Left ventricle myocardium inferior (tissue), 1 donor: Measurements from ENCODE around the gene IQCH. TPM values are rescaled to one million over a fixed set of nuclear protein-coding genes. Genes with fewer than 3 reads are reported as not detected.
"Not testable (repeated sequence)": the region's sequence is repeated elsewhere in the genome, so short reads cannot be mapped to it uniquely, and the experiment has no call there.

Experiments
- DNase-seq: peaks from one replicate; pipeline ENCODE4 v3.0.0-alpha.2; 2020
- H3K27ac ChIP-seq: fragments of 200-600 bp; replicated peaks from 2 replicates; pipeline ENCODE4 v1.8.0; 2021
- H3K27me3 ChIP-seq: fragments of 200-600 bp; 2 replicates; pipeline ENCODE4 v1.8.0; 2021; ENCODE audit warnings: low read depth
- H3K36me3 ChIP-seq: fragments of 200-600 bp; 2 replicates; pipeline ENCODE4 v1.8.0; 2021
- H3K4me1 ChIP-seq: fragments of 200-600 bp; 2 replicates; pipeline ENCODE4 v1.8.0; 2021
- H3K4me3 ChIP-seq: fragments of 200-600 bp; 2 replicates; pipeline ENCODE4 v1.8.0; 2021; ENCODE audit warnings: mild to moderate bottlenecking, moderate library complexity
- H3K9me3 ChIP-seq: fragments of 200-600 bp; replicated peaks from 2 replicates; pipeline ENCODE4 v1.8.0; 2021
- CTCF ChIP-seq: fragments of 200-600 bp; IDR thresholded peaks from 2 replicates; pipeline ENCODE4 v1.8.0; 2021; ENCODE audit warnings: antibody characterized with exemption, mild to moderate bottlenecking, borderline replicate concordance
- intact Hi-C: fragments of 100-400 bp; cut with micrococcal nuclease; formaldehyde crosslinking; loops from one replicate; pipeline ENCODE4 v1.11.0; 2022
- total RNA-seq: library from RNA; stranded (reverse); fragmentation: NEBNext Ultra II Directional; extraction: Animal tissue kit (Norgen Biotek cat#: 25700); gene quantifications from one replicate; pipeline ENCODE4 v1.2.1, GENCODE V29; 2021
- donor health status: DM: no; HTN: yes; CAD: no; lungs with severe emphysema.

The IQCH gene
- total RNA-seq, 1 donor from 2014 or later = 1.1 TPM

DNA sequence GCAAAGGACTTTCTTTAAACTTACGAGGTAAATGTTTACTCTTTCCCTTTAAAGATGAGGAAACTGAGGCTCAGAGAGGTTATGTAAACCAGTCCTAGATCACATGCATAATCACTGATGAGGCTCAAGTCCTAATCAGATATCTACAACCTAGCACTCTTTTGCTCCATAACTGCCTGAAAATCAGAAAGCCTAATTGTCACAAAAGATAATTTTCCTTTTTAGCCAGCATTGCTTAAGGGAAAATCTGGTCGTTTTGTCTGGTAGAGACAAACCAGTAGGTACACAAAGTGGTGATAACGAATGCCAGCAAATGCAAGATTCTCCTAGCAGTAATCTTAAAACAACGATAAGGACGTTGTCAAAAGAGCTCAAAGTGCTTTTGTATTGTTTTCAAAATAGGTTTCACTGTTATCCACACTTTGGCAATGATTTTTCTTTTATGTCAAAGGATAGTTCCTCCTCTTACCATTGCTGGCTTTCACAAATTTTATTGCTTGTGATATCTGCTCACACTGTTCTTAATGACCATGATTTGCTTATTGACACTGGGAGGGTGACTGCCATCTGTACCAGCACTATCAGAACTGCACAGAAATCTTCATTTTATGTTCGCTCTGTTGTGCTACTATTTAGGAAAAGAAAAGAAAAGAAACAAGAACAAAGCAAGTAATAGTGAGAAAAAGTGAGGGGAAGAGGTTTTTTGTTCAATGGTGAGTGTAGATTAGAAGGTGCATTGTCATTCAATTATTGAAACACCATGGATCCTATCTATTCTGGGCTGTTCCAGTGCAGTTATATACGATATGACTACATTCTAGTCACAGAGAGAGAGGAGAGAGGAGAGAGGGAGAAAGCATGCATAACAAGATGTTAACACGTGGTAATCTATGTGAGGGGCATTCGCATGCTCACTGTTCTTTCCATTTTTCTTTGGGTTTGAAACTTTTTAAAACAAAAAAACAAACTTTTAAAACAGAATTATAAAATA, 13.7 kb downstream of the IQCH start:
- H3K27me3 ChIP-seq = no peaks in the 10 kb centered on the region
- TF ChIP-seq CTCF = no peak
- intact Hi-C loops = no loop called here

DNA sequence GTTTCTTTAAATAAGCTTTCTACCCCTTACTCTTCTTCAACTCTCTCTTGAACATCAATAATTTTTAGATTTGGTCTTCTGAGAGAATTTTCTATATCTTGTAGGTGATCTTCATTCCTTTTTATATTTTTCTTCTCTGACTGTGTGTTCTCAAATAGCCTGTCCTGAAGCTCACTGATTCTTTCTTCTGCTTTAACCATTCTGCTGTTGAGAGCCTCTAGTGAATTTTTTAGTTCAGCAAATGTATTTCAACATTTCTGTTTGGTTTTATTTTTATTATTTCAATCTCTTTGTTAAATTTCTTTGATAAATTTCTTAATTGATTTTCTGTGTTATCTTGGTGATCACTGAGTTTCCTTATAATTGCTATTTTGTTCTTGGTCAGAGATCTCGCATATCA, 19.6 kb downstream of the IQCH start:
- intact Hi-C loops = no loop called here

More for the DNA sequence above, 13.7 kb downstream of the IQCH start:
- Histone ChIP-seq H3K9me3 (peaks cover 8% of the 10 kb centered on the region), H3K4me1 (no peaks in the 10 kb centered on the region), H3K36me3 (no peaks in the 10 kb centered on the region), H3K4me3 (no peak overlapping the region), H3K27ac (no peak overlapping the region)
- no peak for DNase-seq

DNA sequence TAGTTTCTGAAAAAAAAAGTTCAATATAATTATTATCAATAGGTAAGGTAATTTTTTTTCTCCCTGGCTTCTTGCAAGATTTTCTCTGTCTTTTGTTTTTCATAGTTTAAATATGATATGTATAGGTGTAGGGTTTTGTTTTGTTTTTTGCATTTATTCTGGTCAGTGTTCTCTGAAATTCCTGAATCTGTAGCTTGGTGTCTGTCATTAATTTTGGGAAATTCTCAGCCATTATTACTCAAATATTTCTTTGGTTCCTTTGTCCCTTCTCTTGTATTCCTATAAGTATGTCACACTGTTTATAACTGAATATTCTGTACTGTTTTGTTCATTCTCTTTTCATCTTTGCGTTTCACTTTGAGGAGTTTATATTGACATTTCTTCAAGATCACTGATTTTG, 22.1 kb downstream of the IQCH start:
- Histone ChIP-seq H3K4me3 (no peak overlapping the region), H3K27me3 (no peaks in the 10 kb centered on the region), H3K9me3 (peaks cover 29% of the 10 kb centered on the region), H3K36me3 (no peaks in the 10 kb centered on the region), H3K27ac (no peak overlapping the region), H3K4me1 (no peaks in the 10 kb centered on the region)
- TF ChIP-seq CTCF = no peak
- intact Hi-C loops = no loop called here
- DNase-seq = no peak

More for the DNA sequence above, 19.6 kb downstream of the IQCH start:
- no peaks in the 10 kb centered on the region for H3K36me3 ChIP-seq
- no peak for TF ChIP-seq CTCF
- H3K4me1 ChIP-seq = no peaks in the 10 kb centered on the region
- H3K27ac ChIP-seq = no peak overlapping the region
- peaks cover 29% of the 10 kb centered on the region for H3K9me3 ChIP-seq
- no peaks in the 10 kb centered on the region for H3K27me3 ChIP-seq
- DNase-seq = no peak
- H3K4me3 ChIP-seq = no peak overlapping the region

- intact Hi-C loops = no loop called here
- H3K27me3 ChIP-seq = no peaks in the 10 kb centered on the region
- H3K27ac ChIP-seq = no peak overlapping the region
- no peaks in the 10 kb centered on the region for H3K36me3 ChIP-seq
- TF ChIP-seq CTCF = no peak
- H3K4me3 ChIP-seq = no peak overlapping the region
- peaks cover 10% of the 10 kb centered on the region for H3K9me3 ChIP-seq
- no peaks in the 10 kb centered on the region for H3K4me1 ChIP-seq
- no peak for DNase-seq
These were observed 25.6 kb downstream of the IQCH start for GRCh38 chr15:67280217-67280616.

GRCh38 chr15:67281714-67282113, 27.1 kb downstream of the IQCH start:
- H3K4me1 ChIP-seq = no peaks in the 10 kb centered on the region
- peaks cover 23% of the 10 kb centered on the region for H3K9me3 ChIP-seq
- no peaks in the 10 kb centered on the region for H3K36me3 ChIP-seq
- intact Hi-C loops = no loop called here
- H3K27me3 ChIP-seq = no peaks in the 10 kb centered on the region
- no peak overlapping the region for H3K4me3 ChIP-seq
- no peak for DNase-seq
- TF ChIP-seq CTCF = no peak
- H3K27ac ChIP-seq = no peak overlapping the region

DNA sequence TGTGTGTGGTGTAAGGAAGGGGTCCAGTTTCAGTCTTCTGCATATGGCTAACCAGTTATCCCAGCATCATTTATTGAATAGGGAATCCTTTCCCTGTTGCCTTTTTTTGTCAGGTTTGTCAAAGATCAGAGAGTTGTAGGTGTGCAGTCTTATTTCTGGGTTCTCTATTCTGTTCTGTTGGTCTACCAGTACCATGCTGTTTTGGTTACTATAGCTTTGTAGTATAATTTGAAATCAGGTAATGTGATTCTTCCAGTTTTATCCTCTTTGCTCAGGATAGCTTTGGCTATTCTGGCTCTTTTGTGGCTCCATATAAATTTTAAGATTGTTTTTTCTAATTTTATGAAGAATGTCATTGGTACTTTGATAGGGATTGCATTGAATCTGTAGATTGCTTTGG, 31.0 kb downstream of the IQCH start:
- H3K9me3 ChIP-seq = peaks cover 36% of the 10 kb centered on the region
- DNase-seq, H3K27ac ChIP-seq, H3K36me3 ChIP-seq, H3K27me3 ChIP-seq, H3K4me1 ChIP-seq, H3K4me3 ChIP-seq, intact Hi-C loops: not testable (repeated sequence)

- H3K27me3 ChIP-seq, H3K36me3 ChIP-seq, H3K4me3 ChIP-seq, intact Hi-C loops, H3K4me1 ChIP-seq, H3K27ac ChIP-seq, DNase-seq: not testable (repeated sequence)
- H3K9me3 ChIP-seq = peaks cover 36% of the 10 kb centered on the region
These were observed 31.8 kb downstream of the IQCH start for GRCh38 chr15:67286400-67286799.
